CD4-positive, alpha-beta T cell treated with Interleukin-17A for 4 hours (primary cell): Measurements from ENCODE around the gene IPO11.

Source experiments
- DNase-seq: peaks from one replicate; pipeline ENCODE4 v3.0.0-alpha.2; 2020; ENCODE audit warnings: mixed read lengths

Gene IPO11

GRCh38 chr5:62412549-62413329 lies at the start of gene IPO11:
IPO11 (plus strand) TSS chr5:62412763; CDS start chr5:62437280, 24,517 bp downstream.
- peak; percentile 98 for DNase-seq

- no peak for DNase-seq
Measured at GRCh38 chr5:62369039-62369438, 43.5 kb upstream of the IPO11 start.

DNA sequence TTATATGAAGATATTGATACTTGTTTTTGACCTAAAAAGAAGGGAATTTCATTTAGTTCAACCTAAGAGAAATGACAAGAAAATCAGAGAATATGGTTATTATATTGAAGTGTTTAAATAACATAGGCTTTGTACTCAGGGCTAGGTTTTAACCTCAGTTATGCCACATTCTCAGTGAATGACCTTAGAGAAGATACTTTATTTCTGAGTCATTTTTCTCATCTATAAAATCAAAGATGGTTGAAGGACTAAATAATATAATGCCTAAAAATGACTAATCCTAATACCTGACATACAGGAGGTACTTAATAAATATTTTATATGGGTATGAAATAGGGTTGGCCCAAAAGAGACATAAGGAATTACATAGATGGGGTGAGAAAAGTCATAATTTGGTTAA lies 41.2 kb upstream of the IPO11 start:
- DNase-seq: no peak

GRCh38 chr5:62372600-62372999 lies 40.0 kb upstream of the IPO11 start:
- DNase-seq: no peak

- DNase-seq: no peak
Measured at GRCh38 chr5:62373382-62373781, 39.2 kb upstream of the IPO11 start.

DNA sequence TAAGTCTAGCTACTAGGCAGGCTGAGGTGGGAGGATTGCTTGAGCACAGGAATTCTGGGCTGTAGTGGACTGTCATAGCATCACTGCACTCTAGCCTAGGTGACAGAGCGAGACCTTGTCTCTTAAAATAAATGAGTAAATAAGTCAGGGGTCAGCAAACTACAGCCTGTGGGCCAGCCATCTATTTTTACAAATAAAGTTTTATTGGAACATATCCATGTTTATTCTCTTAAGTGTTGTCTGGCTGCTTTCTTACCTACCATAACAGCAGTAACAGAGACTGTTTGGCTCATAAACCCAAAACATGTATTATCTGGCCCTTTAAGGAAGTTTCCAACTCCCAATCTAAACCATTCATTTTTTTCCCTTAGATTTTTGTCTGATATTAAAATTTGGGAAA lies 38.5 kb upstream of the IPO11 start:
- DNase-seq: no peak

GRCh38 chr5:62375627-62376026 lies 36.9 kb upstream of the IPO11 start:
- no peak for DNase-seq

GRCh38 chr5:62376064-62376463 lies 36.5 kb upstream of the IPO11 start:
- DNase-seq: no peak

GRCh38 chr5:62385131-62385530 lies 27.4 kb upstream of the IPO11 start:
- DNase-seq: no peak

DNA sequence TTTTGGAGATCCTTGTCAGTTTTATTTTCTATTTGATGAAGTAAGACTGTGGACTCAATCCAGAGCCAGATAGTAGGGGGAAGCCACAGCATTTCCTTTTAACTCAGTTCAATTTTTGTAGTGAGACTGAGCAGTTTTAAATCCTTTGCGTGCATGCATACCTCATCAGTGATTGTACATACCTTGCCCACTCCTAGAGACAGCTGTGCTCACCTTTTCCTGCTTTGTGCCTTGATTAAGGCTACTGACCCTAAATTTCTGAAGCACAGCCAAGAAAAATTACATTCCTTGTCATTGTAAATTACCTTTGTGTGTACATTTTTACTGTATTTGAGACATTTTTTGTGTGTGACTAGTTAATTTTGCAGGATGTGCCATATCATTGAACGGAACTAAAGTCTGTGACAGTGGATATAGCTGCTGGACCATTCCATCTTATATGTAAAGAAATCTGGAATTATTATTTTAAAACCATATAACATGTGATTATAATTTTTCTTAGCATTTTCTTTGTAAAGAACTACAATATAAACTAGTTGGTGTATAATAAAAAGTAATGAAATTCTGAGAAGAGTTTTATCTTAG lies 26.7 kb upstream of the IPO11 start:
- DNase-seq: no peak

DNA sequence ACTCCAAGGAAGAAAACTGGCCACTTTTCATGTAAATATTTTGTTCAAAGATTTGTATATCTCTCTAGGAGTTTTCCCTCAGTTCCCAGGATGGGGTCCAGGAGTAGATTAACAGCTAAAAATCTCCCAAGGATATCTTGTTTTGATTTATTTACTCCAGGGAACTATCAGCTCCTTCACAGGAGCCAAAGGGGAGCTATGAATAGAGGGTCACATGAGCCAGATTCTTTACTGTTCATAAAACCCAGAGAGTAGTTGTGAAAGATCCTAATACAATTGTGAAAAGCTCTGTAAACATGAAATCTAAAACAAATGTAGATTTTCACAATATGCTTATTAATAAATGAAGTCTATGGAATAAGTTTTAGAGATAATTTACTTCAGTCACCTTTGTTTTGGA lies 25.7 kb upstream of the IPO11 start:
- no peak for DNase-seq

GRCh38 chr5:62395210-62395950 lies 17.2 kb upstream of the IPO11 start:
- no peak for DNase-seq

DNA sequence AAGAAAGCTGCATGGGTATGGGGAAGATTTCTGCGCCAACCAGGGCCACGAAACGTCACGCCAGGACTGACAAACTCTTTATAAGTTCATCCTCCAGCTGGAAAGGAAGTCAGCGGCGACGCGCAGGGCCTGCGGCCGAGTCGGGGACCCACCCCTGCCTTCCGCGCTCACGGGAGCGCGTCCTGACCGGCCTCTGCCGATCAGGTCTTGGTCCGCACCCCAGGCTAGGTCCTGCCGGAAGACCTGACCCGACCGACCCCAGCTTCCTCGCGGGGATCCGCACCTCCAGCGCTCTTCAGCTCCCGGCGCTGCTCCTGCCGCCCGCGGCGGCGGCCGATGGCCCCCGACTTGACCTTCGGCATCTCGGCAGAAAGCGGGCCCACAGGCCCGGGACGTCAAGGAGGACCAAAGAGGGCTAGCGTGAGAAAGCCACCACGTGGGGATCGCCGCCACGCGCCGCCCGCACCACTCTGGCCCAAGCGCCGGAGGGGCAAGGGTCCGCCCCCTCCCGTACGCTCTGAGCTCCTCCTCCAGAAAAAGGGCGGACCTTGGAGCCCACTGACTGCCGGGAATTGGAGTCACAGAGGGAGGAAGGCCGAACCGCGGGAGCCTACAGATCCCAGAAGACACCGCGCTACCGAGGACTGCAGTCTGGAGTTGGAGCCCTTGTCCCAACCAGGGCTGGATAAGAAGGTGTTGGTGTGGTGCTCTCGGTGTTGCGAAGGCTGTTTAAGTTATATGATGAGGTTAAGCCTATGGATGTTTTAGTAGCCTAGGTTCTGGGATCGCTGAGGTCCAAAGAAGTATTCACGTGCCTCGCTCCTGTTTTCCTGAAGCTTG lies 8.9 kb upstream of the IPO11 start, which contains the start of gene DIMT1:
DIMT1 (minus strand) TSS at position 495 of the 840 bp plus-strand sequence; CDS start at position 362, 133 bp downstream.
- peak; percentile 91 for DNase-seq

DNA sequence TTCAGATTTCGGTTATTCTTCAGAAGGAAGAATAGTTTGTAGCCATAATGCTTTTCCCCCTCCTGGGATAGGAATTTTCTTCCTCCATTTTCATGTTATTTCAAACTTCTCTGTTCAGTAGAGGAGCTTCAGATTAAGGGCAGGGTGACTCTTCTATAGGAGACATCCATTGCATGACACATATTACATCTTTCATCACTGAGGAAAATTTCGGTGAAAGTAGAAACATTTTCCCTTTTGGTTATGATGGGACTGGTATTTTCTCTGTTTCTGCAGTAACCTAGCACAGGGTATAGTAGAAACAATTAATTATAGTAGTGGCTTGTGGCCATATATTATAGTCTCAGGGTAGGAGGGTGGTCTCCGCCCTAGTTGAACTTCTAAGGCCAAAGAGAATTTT lies 1.1 kb downstream of the IPO11 start:
- no peak for DNase-seq

- no peak for DNase-seq
Measured at GRCh38 chr5:62418462-62419076, 6.0 kb downstream of the IPO11 start.

GRCh38 chr5:62419609-62420008 lies 7.0 kb downstream of the IPO11 start:
- no peak for DNase-seq

DNA sequence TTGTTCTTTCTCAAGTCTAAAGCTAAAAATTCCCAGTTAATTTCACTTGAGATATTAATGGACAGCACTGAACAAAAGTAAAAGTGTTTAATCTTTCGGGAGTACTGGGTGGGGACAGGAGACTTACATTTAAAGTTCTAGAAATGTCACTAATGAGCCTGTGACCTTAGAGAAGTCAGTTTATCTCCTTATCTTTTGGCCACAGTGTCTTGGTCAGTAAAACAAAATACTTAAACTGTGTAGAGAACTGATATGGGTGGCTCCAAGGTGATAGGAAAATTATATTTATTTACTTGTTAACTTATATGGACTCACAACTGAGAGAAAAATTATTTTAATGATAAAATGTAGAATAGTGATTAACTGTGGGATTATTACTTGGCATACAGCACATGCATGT lies 8.9 kb downstream of the IPO11 start:
- no peak for DNase-seq

DNA sequence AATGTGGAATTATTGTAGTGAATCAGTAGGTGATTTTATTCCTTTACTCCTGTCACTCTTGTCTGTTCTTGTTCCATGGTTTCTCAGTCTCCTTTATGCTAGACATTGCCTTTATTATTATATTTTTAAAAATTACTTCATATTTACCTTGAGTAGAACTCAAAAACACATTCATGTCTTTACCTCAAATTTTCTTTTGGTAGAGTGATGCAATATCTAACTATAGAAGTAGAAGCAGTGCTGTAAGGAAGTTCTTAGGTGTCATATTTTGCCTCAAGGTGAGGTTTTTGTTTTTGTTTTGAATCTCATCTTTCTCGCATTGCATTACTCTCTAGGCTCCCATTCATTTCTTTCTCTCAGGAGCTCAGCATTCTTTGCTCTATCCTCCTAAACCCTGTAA lies 12.2 kb downstream of the IPO11 start:
- DNase-seq: no peak

DNA sequence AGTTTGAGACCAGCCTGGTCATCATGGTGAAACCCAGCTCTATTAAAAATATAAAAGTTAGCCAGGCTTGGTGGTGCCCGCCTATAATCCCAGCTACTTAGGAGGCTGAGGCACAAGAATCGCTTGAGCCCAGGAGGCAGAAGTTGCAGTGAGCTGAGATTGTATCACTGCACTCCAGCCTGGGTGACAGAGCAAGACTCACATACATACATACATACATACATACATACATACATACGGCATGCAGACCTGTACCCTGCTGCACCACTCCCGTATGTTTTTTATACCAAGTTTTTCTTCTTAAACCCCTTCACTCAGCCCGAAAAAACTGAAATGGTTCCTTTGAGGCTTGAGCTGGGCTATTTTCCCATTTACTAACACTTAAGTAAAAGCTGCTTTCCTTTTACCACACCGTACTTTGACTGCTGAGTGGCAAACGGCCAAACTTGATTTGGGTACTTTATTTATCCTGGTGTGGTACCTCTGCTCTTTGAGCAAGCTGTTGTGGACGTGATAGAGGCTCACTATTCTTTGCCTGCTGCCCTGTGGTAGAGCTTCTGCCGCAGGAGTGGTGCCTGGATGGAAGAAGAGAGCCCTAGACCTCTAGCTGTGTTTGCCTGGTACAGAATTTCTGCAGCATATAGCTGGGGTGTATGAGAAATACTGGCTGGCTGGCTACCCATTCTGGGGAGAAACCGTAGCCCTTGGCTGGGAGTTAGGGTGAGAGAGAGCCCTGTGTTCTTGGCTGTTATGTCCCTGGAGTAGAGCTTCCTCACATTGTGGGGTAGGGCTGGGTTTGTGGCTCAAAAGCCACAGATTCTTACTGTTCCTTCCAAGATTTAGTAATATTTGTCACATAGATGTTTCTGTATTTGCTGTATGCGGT lies 19.4 kb downstream of the IPO11 start:
- DNase-seq: no peak

DNA sequence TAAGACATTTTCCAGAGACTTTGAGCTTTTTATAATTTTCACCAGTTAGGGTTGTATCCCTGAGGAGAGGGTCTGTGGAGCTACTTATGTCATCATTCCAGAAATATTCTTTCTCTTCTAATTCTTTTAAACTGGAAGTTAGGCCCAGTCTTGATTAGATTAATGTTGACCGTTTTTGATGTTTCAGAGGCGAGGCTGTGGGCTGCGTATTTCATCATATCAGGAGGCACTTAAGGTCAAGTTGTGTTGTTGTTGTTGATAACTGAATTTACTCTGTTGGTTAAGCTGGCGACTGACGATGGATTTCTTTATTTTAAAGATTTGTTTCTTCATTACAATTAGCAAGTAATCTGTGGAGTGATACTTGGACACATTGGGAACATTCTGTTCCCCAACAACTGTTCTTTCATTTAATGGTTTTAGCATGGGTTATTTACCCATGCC lies 20.1 kb downstream of the IPO11 start:
- DNase-seq: no peak

DNA sequence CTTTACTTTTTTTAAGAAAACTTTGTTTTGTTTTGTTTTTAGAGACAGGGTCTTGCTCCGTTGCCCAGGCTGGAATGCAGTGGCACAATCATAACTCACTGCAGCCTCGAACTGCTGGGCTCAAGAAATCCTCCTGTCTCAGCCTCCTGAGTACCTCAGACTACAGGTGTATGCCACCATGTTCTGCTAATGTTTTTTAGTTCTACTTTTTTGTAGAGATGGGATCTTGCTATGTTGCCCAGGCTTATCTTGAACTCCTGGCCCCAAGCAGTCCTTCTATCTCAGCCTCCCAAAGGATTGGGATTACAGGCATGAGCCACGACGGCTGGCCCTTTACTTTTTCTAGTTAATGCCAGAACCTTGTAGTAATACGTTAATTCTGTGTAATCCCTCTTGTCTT lies 36.0 kb downstream of the IPO11 start:
- no peak for DNase-seq
